PC-9 (cell line): Measurements from ENCODE around the gene CDK5RAP3. TPM values are rescaled to one million over a fixed set of nuclear protein-coding genes. Genes with fewer than 3 reads are reported as not detected.
"Not testable (repeated sequence)": the region's sequence is repeated elsewhere in the genome, so short reads cannot be mapped to it uniquely, and the experiment has no call there.

Experiments used
- BruUV-seq: library from RNA; stranded (reverse); fragments of 400-500 nt; replicated peaks from 2 replicates; lab custom pipeline; 2021; lab: Mats Ljungman, UMichigan
- CTCF ChIA-PET: fragments of 300-600 bp; sonication (Branson Sonifier 250); formaldehyde crosslinking; loops from one replicate; lab custom pipeline; 2022; ENCODE audit warnings: antibody characterized with exemption; lab: Charles Lee
- POLR2A ChIA-PET: fragments of 300-600 bp; sonication (Branson Sonifier 250); formaldehyde crosslinking; loops from one replicate; lab custom pipeline; 2022; ENCODE audit warnings: antibody characterized with exemption; ENCODE audit not compliant: unreplicated experiment; lab: Charles Lee
- DNase-seq, 2 experiments: peaks; one replicate each; pipeline versions ENCODE4 v3.0.0 to v3.0.0-alpha.2; 2015 to 2022; ENCODE audit warnings: mixed read lengths in 1 of 2
- H2AFZ ChIP-seq: fragments of 200-600 bp; sonication (generic); 2 replicates; pipeline ENCODE4 v1.8.1; 2017; ENCODE audit warnings: antibody characterized with exemption
- H3F3A ChIP-seq: fragments of 200-600 bp; sonication (generic); 2 replicates; pipeline ENCODE4 v1.8.1; 2017; ENCODE audit warnings: antibody characterized with exemption, mild to moderate bottlenecking, low read depth; ENCODE audit not compliant: insufficient read depth
- H3K27ac ChIP-seq: fragments of 200-600 bp; sonication (generic); 2 replicates; pipeline ENCODE4 v1.6.1; 2016; ENCODE audit warnings: mixed run types
- H3K27me3 ChIP-seq: fragments of 200-600 bp; sonication (generic); 2 replicates; pipeline ENCODE4 v1.6.1; 2016; ENCODE audit warnings: low read depth, mixed run types; ENCODE audit not compliant: insufficient read depth
- H3K36me3 ChIP-seq: fragments of 200-600 bp; sonication (generic); 2 replicates; pipeline ENCODE4 v1.6.1; 2016; ENCODE audit warnings: low read depth, mixed run types
- H3K4me1 ChIP-seq: fragments of 200-600 bp; sonication (generic); replicated peaks from 2 replicates; pipeline ENCODE4 v1.6.1; 2016; ENCODE audit warnings: mixed run types; ENCODE audit not compliant: insufficient read depth
- H3K4me2 ChIP-seq: fragments of 200-600 bp; sonication (generic); 2 replicates; pipeline ENCODE4 v1.6.1; 2017; ENCODE audit warnings: mixed run types
- H3K4me3 ChIP-seq: fragments of 200-600 bp; sonication (generic); 2 replicates; pipeline ENCODE4 v1.6.1; 2016; ENCODE audit warnings: mixed run types
- H3K79me2 ChIP-seq: fragments of 200-600 bp; sonication (generic); 2 replicates; pipeline ENCODE4 v1.6.1; 2017; ENCODE audit warnings: low read depth, mixed run types
- H3K9me2 ChIP-seq: fragments of 200-600 bp; sonication (generic); 2 replicates; pipeline ENCODE4 v1.8.1; 2017; ENCODE audit warnings: mild to moderate bottlenecking; ENCODE audit not compliant: insufficient read depth
- H3K9me3 ChIP-seq: fragments of 200-600 bp; sonication (generic); 2 replicates; pipeline ENCODE4 v1.8.1; 2016; ENCODE audit warnings: low read depth; ENCODE audit not compliant: insufficient read depth
- H4K20me1 ChIP-seq: fragments of 200-600 bp; sonication (generic); 2 replicates; pipeline ENCODE4 v1.8.1; 2017; ENCODE audit not compliant: insufficient read depth
- EZH2 ChIP-seq: fragments of 200-600 bp; sonication (generic); IDR thresholded peaks from 2 replicates; pipeline ENCODE4 v1.8.0; 2017; ENCODE audit warnings: antibody characterized with exemption, low read depth
- intact Hi-C: fragments of 100-400 bp; cut with micrococcal nuclease; formaldehyde crosslinking; loops from one replicate; pipeline ENCODE4 v1.10.0; 2022; ENCODE audit not compliant: unreplicated experiment
- total RNA-seq: library from RNA; stranded (reverse); gene quantifications from 2 replicates; pipeline ENCODE4 v1.2.3, GENCODE V29; 2021
- TF ChIP-seq, protein P1 (sequence below): fragments of 200-600 bp; sonication (generic); conservative IDR thresholded peaks from 2 replicates; pipeline ENCODE4 v1.6.1; 2017; ENCODE audit warnings: mixed run types, antibody characterized with exemption, mild to moderate bottlenecking, moderate library complexity

CDK5RAP3 gene
- total RNA-seq, 1 experiment from 2014 or later = 147 TPM

DNA sequence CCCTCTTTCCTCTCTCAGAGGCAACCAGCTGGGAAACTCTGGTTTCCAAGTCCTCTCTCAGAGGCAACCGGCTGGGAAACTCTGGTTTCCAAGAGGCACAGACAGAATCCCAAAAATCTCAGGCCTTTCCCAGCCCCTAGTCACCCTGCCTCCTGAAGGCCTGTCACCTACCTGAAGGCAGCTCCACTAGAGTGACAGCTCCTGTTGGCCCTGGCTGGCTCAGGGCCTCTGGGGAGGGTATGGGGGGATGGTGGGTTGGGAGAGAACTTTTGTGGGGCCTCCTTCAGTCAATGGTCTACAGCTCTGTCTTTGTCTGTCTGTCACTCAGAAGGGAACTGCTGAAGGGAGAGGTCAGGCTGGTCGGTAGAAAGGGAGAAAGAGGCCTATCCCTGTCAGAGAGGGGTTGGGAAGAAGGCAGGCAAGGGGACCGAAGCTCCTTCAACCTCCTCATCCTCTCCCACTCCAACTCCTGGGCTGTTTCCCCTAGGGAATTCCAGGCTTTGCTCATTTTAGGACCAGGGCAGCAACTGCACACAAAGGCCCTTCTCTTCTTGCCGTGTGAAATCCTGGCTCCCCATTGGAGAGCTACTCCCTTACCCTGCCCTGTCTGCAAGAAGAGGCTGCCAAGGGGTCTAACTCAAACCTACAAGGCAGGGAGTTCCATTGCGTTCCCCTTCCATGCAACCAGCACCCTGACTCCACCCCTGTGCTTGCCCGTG is 43.1 kb downstream of the CDK5RAP3 start:
- Histone ChIP-seq H3K4me1 (0 out of 2 replicates have a peak, but pooled peaks cover 4% of the 10 kb centered on the region), H3K27ac (no peak overlapping the region), H3K27me3 (no peaks in the 10 kb centered on the region), H3K9me3 (no peaks in the 10 kb centered on the region), H3K4me3 (no peak overlapping the region), H3K4me2 (no peak overlapping the region), H3F3A (peaks cover 12% of the 10 kb centered on the region), H4K20me1 (no peaks in the 10 kb centered on the region), H3K36me3 (no peaks in the 10 kb centered on the region), H3K79me2 (no peaks in the 10 kb centered on the region), H2AFZ (no peak overlapping the region), H3K9me2 (no peaks in the 10 kb centered on the region)
- ChIA-PET POLR2A (no interaction called here), CTCF (no interaction called here)
- TF ChIP-seq, protein P1, sequence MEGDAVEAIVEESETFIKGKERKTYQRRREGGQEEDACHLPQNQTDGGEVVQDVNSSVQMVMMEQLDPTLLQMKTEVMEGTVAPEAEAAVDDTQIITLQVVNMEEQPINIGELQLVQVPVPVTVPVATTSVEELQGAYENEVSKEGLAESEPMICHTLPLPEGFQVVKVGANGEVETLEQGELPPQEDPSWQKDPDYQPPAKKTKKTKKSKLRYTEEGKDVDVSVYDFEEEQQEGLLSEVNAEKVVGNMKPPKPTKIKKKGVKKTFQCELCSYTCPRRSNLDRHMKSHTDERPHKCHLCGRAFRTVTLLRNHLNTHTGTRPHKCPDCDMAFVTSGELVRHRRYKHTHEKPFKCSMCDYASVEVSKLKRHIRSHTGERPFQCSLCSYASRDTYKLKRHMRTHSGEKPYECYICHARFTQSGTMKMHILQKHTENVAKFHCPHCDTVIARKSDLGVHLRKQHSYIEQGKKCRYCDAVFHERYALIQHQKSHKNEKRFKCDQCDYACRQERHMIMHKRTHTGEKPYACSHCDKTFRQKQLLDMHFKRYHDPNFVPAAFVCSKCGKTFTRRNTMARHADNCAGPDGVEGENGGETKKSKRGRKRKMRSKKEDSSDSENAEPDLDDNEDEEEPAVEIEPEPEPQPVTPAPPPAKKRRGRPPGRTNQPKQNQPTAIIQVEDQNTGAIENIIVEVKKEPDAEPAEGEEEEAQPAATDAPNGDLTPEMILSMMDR = no peak
- no peak for TF ChIP-seq EZH2
- no TSS peak for BruUV-seq
- intact Hi-C loops = no loop called here
- no peak for DNase-seq

DNA sequence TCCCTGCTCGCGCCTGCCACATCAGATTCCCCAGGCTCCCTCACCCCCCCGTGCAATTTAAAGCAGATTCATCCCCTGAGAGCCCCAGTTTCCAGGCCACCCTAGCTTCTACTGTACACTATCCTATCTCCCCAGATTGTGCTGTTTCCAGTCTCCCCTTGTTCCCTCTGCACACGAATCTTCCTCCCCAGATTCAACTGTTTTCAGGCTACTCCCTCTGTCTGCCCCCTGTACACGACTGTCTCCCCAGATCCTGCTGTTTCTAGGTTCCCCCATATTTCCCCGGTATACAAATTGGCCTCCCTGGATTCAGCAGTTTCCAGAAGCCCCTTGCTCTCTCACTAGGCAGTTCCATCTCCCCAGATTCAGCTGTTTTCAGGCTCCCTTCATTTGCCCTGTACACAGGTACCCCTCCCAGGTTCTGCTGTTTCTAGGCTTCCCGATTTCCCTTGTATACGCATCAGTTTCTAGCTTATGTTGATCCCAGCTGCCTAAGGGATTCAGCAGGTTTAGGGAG is 43.7 kb downstream of the CDK5RAP3 start:
- H3K4me2 ChIP-seq = no peak overlapping the region
- no peak overlapping the region for H3K4me3 ChIP-seq
- no peaks in the 10 kb centered on the region for H3K27me3 ChIP-seq
- H3F3A ChIP-seq = peaks cover 12% of the 10 kb centered on the region
- ChIA-PET POLR2A (no interaction called here), CTCF (no interaction called here)
- BruUV-seq = no TSS peak
- no peak overlapping the region for H2AFZ ChIP-seq
- H3K9me2 ChIP-seq = no peaks in the 10 kb centered on the region
- no peak overlapping the region for H3K27ac ChIP-seq
- intact Hi-C loops = no loop called here
- no peak for TF ChIP-seq EZH2
- TF ChIP-seq, protein P1 = no peak
- no peaks in the 10 kb centered on the region for H3K36me3 ChIP-seq
- no peak for DNase-seq
- H3K9me3 ChIP-seq = no peaks in the 10 kb centered on the region
- no peaks in the 10 kb centered on the region for H4K20me1 ChIP-seq
- H3K79me2 ChIP-seq = no peaks in the 10 kb centered on the region
- H3K4me1 ChIP-seq = 0 out of 2 replicates have a peak, but pooled peaks cover 4% of the 10 kb centered on the region

DNA sequence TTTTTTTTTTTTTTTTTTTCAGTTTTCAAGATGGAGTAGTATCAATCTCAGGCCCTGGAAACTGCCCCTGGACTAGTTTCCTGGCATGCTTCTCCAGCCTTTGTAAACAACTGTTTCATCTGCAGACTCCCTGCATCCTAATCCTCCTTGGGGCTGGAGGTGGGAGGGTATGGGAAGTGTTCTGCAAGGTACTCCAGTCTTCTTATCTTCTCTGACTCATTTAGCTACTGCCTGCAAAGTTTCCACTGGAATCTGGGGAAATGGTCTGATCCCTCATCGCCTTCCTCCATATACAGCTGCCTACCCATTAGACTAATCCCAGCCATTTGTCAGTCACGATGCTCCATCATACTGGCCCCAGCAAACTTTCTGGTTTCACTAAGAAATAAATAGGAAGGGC is 45.2 kb downstream of the CDK5RAP3 start:
- Histone ChIP-seq H3K4me2 (no peak overlapping the region), H3K36me3 (no peaks in the 10 kb centered on the region), H3K79me2 (no peaks in the 10 kb centered on the region), H3K4me1 (0 out of 2 replicates have a peak, but pooled peaks cover 4% of the 10 kb centered on the region), H3K9me2 (no peaks in the 10 kb centered on the region), H3K27ac (no peak overlapping the region), H3K27me3 (no peaks in the 10 kb centered on the region), H2AFZ (no peak overlapping the region), H3K4me3 (no peak overlapping the region), H3K9me3 (no peaks in the 10 kb centered on the region), H4K20me1 (no peaks in the 10 kb centered on the region), H3F3A (peaks cover 15% of the 10 kb centered on the region)
- TF ChIP-seq, protein P1 = no peak
- TF ChIP-seq EZH2 = no peak
- BruUV-seq = no TSS peak
- ChIA-PET CTCF (interaction anchor here (1.1 kb wide), 1 partner anchor 37 kb away, joined by 3 read pairs; no protein-coding TSS in a partner anchor), POLR2A (no interaction called here)
- intact Hi-C loops = no loop called here
- peak in 1 of 2 experiments; percentile 66 for DNase-seq

DNA sequence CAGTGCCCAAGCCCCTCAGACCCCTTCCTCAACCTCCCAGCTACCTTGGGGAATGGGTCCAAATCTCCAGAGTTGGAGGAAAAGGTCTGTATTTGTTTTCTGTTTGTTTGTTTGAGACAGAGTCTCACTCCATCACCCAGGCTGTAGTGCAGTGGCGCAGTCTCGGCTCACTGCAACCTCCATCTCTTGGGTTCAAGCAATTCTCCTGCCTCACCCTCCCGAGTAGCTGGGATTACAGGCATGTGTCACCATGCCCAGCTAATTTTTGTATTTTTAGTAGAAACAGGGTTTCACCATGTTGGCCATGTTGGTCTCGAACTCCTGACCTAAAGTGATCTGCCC is 46.9 kb downstream of the CDK5RAP3 start:
- H3F3A ChIP-seq = peaks cover 24% of the 10 kb centered on the region
- not testable (repeated sequence) for H3K4me2 ChIP-seq, H3K27me3 ChIP-seq, H3K36me3 ChIP-seq, BruUV-seq, H4K20me1 ChIP-seq, H3K4me3 ChIP-seq, DNase-seq, H3K4me1 ChIP-seq, H2AFZ ChIP-seq, H3K9me2 ChIP-seq, H3K27ac ChIP-seq, H3K79me2 ChIP-seq, H3K9me3 ChIP-seq
- intact Hi-C loops = loop anchor here (1.0 kb wide), 4 partner anchors 39 to 174 kb away; no protein-coding TSS in a partner anchor
- ChIA-PET POLR2A (interaction anchor here (0.7 kb wide), 1 partner anchor 31 kb away, joined by 7 read pairs; the partner anchor contains the start of gene NFE2L1), CTCF (interaction anchor here (0.5 to 1.4 kb wide), 8 partner anchors 13 to 177 kb away, joined by 3 to 4 read pairs (median 3); partner anchors contain the start of genes CDK5RAP3 and SCRN2)
